NT2/D1 (cell line): ENCODE measurements around the gene STS.
"Not testable (repeated sequence)": the region's sequence is repeated elsewhere in the genome, so short reads cannot be mapped to it uniquely, and the experiment has no call there.

Experiments used
- DNase-seq: peaks from one replicate; pipeline ENCODE4 v3.0.0-alpha.2; 2011; ENCODE audit warnings: low read depth, low spot score
- H3K27me3 ChIP-seq: 2 replicates; pipeline ENCODE4 v1.6.0; 2011; ENCODE audit warnings: mild to moderate bottlenecking; ENCODE audit not compliant: insufficient read length, insufficient read depth
- H3K36me3 ChIP-seq: 2 replicates; pipeline ENCODE4 v1.6.1; 2011; ENCODE audit warnings: mild to moderate bottlenecking, low read length, mixed read lengths; ENCODE audit not compliant: insufficient read depth, insufficient read length
- H3K4me1 ChIP-seq: 2 replicates; pipeline ENCODE4 v1.5.1; 2011; ENCODE audit not compliant: insufficient read depth, insufficient read length
- H3K4me3 ChIP-seq: 2 replicates; pipeline ENCODE4 v1.5.1; 2011; ENCODE audit warnings: low read depth; ENCODE audit not compliant: insufficient read length
- H3K9ac ChIP-seq: 2 replicates; pipeline ENCODE4 v1.6.0; 2011; ENCODE audit warnings: low read depth; ENCODE audit not compliant: insufficient read length
- H3K9me3 ChIP-seq: 2 replicates; pipeline ENCODE4 v1.5.1; 2011; ENCODE audit warnings: mild to moderate bottlenecking, low read length; ENCODE audit not compliant: insufficient read depth
- SUZ12 ChIP-seq: IDR thresholded peaks from 2 replicates; pipeline ENCODE4 v1.6.1; 2011; ENCODE audit not compliant: insufficient read length, insufficient read depth; ENCODE audit errors: extremely low read depth
- YY1 ChIP-seq: IDR thresholded peaks from 2 replicates; pipeline ENCODE4 v1.6.1; 2011; ENCODE audit not compliant: insufficient read length, insufficient read depth
- ZNF274 ChIP-seq: IDR thresholded peaks from 2 replicates; pipeline ENCODE4 v1.6.1; 2011; ENCODE audit warnings: mild to moderate bottlenecking, low read depth, low read length

STS gene

DNA sequence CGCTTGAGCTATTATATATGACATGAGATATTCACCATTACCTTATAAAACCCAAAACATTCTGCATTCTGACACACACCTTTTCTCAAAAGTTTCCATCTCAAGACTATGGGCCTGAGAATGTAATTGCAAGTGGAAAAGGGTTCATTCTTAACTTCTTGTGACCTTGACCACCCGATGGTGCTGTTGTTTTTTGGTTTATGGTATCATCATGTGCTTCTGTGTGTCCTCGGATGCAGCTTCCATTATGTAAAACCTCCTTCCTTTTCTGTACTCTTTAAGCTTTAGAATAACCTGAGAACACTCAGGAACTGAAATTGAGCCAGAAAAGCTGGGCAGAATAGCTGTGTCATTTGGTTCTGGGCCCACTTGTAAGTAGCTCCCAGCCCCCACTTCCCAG is 16.7 kb downstream of the STS start:
- DNase-seq: no peak

DNA sequence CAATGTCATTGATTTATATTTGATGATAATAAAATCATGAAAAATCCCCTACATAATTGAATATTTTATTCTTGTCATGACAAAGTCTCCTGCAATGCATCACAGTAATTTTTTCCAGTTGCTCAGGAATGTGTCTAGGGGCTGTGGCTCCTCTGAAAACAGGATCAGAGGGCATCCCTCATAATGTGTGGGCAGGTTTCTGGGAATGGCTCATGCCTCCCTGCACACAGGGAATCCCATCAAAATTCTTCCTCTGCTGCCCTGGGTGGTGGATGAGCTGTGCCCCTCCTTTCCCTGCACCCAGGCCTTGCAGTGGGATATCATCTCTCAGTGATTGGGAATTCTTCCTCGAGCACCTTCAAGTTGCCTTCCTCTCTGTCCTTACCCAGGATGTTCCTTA is 20.9 kb downstream of the STS start:
- no peaks in the 10 kb centered on the region for H3K9me3 ChIP-seq
- no peaks in the 10 kb centered on the region for H3K27me3 ChIP-seq
- DNase-seq: no peak
- no peaks in the 10 kb centered on the region for H3K36me3 ChIP-seq
- H3K4me3 ChIP-seq: no peak overlapping the region
- H3K9ac ChIP-seq: no peak overlapping the region
- H3K4me1 ChIP-seq: no peaks in the 10 kb centered on the region
- no peak for TF ChIP-seq ZNF274
- TF ChIP-seq SUZ12: no peak
- no peak for TF ChIP-seq YY1

More for the DNA sequence above, 16.7 kb downstream of the STS start:
- TF ChIP-seq SUZ12 (no peak), ZNF274 (no peak), YY1 (no peak)
- Histone ChIP-seq H3K4me3 (no peak overlapping the region), H3K4me1 (peaks cover 2% of the 10 kb centered on the region), H3K9ac (no peak overlapping the region), H3K9me3 (no peaks in the 10 kb centered on the region), H3K36me3 (no peaks in the 10 kb centered on the region), H3K27me3 (no peaks in the 10 kb centered on the region)

DNA sequence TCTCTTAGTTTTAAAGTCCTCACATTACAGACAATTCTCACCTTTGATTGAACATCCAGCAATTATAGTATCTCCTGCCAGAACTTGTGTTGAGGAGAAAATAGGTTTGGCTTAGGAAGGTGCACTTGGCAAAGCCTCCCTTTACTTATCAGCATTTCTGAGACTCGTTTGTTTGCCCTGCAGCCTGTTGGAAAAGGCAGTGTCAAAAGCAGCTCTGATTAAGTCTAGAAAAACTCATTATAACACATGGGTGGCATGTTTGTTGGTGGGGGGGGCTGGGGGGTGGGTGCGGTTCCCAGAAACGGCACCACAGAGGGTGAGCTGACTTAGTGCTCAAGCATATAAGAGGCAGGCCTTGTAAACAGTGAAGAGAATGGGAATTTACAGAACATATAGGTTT is 22.1 kb downstream of the STS start:
- TF ChIP-seq ZNF274 (no peak), SUZ12 (no peak), YY1 (no peak)
- no peaks in the 10 kb centered on the region for H3K9me3 ChIP-seq
- H3K4me1 ChIP-seq: no peaks in the 10 kb centered on the region
- H3K36me3 ChIP-seq: no peaks in the 10 kb centered on the region
- H3K27me3 ChIP-seq: no peaks in the 10 kb centered on the region
- no peak overlapping the region for H3K4me3 ChIP-seq
- no peak overlapping the region for H3K9ac ChIP-seq
- DNase-seq: no peak

DNA sequence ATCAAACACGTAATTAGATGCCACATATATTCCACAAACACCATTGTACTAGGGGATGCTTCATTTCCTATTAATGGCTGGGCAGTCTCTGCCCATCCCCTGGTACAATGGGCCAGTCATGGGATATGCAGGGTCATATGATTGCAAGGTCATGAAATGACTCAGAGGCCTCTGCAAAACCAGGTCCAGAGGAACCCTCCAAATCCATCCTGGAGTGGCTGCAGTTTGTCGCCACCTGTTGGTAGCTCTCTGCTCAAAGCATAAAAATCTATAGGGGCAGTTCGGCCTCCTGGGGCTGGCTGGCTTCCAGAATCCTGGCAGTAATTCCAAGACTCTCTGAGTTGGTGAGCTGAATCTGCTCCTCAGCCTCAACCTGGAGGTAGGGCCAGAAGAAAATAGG is 23.4 kb downstream of the STS start:
- Histone ChIP-seq H3K4me3 (no peak overlapping the region), H3K4me1 (no peaks in the 10 kb centered on the region), H3K27me3 (no peaks in the 10 kb centered on the region), H3K9ac (no peak overlapping the region), H3K36me3 (no peaks in the 10 kb centered on the region), H3K9me3 (no peaks in the 10 kb centered on the region)
- TF ChIP-seq SUZ12 (no peak), YY1 (no peak), ZNF274 (no peak)
- no peak for DNase-seq

DNA sequence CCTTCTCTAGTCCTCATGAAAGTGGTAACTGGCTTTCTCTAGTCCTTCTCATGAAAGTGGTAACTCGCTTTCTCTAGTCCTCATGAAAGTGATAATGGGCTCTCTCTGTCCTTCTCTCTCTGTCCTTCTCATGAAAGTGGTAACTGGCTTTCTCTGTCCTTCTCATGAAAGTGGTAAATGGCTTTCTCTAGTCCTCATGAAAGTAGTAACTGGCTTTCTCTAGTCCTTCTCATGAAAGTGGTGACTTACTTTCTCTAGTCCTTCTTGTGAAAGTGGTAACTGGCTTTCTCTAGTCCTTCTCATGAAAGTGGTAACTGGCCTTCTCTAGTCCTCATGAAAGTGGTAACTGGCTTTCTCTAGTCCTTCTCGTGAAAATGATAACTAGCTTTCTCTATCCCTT is 31.3 kb downstream of the STS start:
- H3K9ac ChIP-seq, DNase-seq, H3K27me3 ChIP-seq, H3K4me3 ChIP-seq, H3K4me1 ChIP-seq, H3K9me3 ChIP-seq, H3K36me3 ChIP-seq: not testable (repeated sequence)

DNA sequence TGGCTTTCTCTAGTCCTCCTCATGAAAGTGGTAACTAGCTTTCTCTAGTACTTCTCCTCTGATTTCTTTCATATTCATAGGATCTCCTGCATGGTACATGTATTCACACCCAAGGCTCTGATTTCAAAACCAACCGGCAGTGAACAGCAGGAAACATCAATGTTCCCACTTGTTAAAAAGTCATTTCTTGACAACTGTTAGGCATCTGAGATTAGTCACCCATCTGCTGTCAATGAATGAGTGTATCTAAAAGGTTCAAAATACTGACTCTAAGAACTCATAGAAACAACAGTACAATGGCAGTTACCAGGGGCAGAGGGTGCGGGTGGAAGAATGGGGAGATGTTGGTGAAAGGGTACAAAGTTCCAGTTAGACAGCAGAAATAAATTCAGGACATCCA is 31.9 kb downstream of the STS start:
- H3K9ac ChIP-seq: no peak overlapping the region
- H3K4me3 ChIP-seq: no peak overlapping the region
- H3K9me3 ChIP-seq: no peaks in the 10 kb centered on the region
- H3K4me1 ChIP-seq: no peaks in the 10 kb centered on the region
- H3K36me3 ChIP-seq: no peaks in the 10 kb centered on the region
- TF ChIP-seq SUZ12 (no peak), YY1 (no peak), ZNF274 (no peak)
- no peak for DNase-seq
- H3K27me3 ChIP-seq: no peaks in the 10 kb centered on the region

DNA sequence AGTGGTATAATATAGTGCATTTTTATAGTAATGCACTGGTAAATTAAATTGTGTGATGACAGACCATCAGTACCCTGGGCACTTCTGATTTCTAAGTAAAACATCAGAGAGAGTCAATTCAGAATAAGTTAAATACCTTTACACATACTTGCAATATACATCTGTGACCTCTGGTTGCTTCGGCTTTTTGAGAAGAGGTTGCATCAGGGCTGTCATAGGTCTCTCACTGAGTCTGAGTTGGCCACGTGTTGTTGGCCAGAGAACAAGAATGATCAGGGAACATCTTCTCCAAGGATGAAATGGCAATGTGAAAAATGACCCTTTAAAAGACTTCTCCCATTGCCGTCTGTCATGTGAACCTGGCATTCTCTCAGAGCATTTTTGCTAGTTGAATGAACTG is 37.3 kb downstream of the STS start:
- no peak overlapping the region for H3K9ac ChIP-seq
- TF ChIP-seq ZNF274 (no peak), YY1 (no peak), SUZ12 (no peak)
- H3K4me3 ChIP-seq: no peak overlapping the region
- H3K27me3 ChIP-seq: no peaks in the 10 kb centered on the region
- no peaks in the 10 kb centered on the region for H3K36me3 ChIP-seq
- no peaks in the 10 kb centered on the region for H3K4me1 ChIP-seq
- no peak for DNase-seq
- H3K9me3 ChIP-seq: no peaks in the 10 kb centered on the region

DNA sequence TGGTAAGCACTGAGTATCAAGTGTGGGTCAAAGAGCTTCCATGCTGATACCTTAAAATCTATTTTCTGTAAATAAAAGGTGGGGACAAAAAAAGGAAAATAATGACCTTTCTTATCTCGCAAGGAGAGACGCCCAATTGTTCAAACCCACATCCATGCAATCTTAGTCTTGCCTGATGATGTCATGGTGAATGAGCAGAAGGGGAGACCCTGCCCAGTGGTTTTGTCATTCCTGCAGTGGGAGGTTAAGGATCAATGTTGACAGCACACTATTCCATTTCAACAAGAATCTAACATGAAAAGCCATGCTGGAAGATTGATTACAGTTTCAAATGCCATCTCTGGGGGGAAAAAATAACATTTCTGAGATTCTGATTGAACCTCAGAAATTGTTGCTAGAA is 41.2 kb downstream of the STS start:
- DNase-seq: no peak
- H3K4me1 ChIP-seq: no peaks in the 10 kb centered on the region
- no peak overlapping the region for H3K4me3 ChIP-seq
- H3K36me3 ChIP-seq: no peaks in the 10 kb centered on the region
- H3K9me3 ChIP-seq: no peaks in the 10 kb centered on the region; the same call in 1 of the 2 replicates
- no peak overlapping the region for H3K9ac ChIP-seq
- TF ChIP-seq SUZ12 (no peak), YY1 (no peak), ZNF274 (no peak)
- no peaks in the 10 kb centered on the region for H3K27me3 ChIP-seq
